ENCODE measurements around the gene RAC3.
A peak's percentile ranks its signal among the peaks of the same experiment; 100 is the strongest.

The RAC3 gene

GRCh38 chr17:82058230-82058854 lies 26.9 kb downstream of the RAC3 start:
- H3K4me1 Mint-ChIP-seq (ENCODE audit: low read depth) = peaks cover 4% of the 10 kb centered on the region
- no peak overlapping the region for H3K27ac Mint-ChIP-seq
- no peaks in the 10 kb centered on the region for H3K27me3 Mint-ChIP-seq
- H3K4me3 Mint-ChIP-seq = no peak overlapping the region
- H3K9me3 Mint-ChIP-seq (ENCODE audit: low read depth) = no peaks in the 10 kb centered on the region
- H3K36me3 Mint-ChIP-seq = no peaks in the 10 kb centered on the region

- Mint-ChIP-seq H3K27me3 (no peaks in the 10 kb centered on the region), H3K27ac (no peak overlapping the region), H3K4me1 (ENCODE audit: low read depth) (peaks cover under 1% of the 10 kb centered on the region), H3K4me3 (no peak overlapping the region), H3K9me3 (ENCODE audit: low read depth) (no peaks in the 10 kb centered on the region), H3K36me3 (no peaks in the 10 kb centered on the region)
Measured at GRCh38 chr17:82058855-82059249, 27.4 kb downstream of the RAC3 start.

- peaks cover 4% of the 10 kb centered on the region for H3K4me1 Mint-ChIP-seq (ENCODE audit: low read depth)
- H3K4me3 Mint-ChIP-seq = no peak overlapping the region
- H3K36me3 Mint-ChIP-seq = no peaks in the 10 kb centered on the region
- no peaks in the 10 kb centered on the region for H3K27me3 Mint-ChIP-seq
- H3K9me3 Mint-ChIP-seq (ENCODE audit: low read depth) = no peaks in the 10 kb centered on the region
- H3K27ac Mint-ChIP-seq = no peak overlapping the region
Measured at GRCh38 chr17:82059272-82060000, 28.0 kb downstream of the RAC3 start.

DNA sequence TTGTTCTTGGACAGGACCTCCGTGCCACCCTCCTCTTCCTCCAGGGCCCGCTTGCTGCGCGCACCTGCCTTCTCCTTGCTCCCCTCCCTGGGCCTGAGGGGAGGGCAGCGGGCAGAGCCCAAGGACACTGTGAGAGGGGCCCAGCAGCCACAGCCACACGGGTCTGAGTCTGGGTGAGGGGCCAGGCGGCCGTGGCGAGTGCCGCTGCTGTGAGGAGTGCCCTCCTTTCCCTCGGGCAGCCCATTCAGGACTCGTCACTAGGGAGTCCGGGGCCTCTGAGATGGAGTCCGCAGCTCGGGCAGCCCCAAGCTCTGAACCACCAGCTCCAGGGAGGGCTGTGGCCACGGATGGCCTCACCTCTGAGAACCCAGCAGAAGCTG lies 28.5 kb downstream of the RAC3 start:
- no peaks in the 10 kb centered on the region for H3K9me3 Mint-ChIP-seq (ENCODE audit: low read depth)
- H3K36me3 Mint-ChIP-seq = no peaks in the 10 kb centered on the region
- H3K27ac Mint-ChIP-seq = no peak overlapping the region
- peaks cover 4% of the 10 kb centered on the region for H3K4me1 Mint-ChIP-seq (ENCODE audit: low read depth)
- no peak overlapping the region for H3K4me3 Mint-ChIP-seq
- no peaks in the 10 kb centered on the region for H3K27me3 Mint-ChIP-seq

DNA sequence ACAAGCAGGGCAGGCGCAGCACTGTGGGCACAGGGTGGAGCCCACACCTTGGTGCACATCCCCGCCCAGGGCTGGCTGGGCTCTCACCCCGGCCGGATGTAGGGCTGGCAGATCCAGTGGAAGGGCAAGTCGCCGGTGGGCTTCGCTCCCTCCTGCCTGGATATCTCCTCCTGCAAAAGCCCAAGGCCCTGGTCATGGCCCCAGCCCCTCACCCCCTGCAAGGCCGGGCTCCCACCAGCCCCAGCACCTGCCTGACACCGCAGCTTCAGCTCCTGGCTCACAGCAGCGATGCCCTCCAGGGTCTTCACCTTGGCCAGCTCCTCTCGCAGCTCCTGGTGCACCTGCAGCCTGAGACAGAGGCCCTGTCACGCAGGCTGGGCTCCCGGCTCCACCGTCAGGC lies 29.1 kb downstream of the RAC3 start:
- Mint-ChIP-seq H3K4me1 (ENCODE audit: low read depth) (peaks cover 4% of the 10 kb centered on the region), H3K9me3 (ENCODE audit: low read depth) (no peaks in the 10 kb centered on the region), H3K36me3 (no peaks in the 10 kb centered on the region), H3K27me3 (no peaks in the 10 kb centered on the region), H3K27ac (peak overlapping the region; percentile 22), H3K4me3 (no peak overlapping the region)

- Mint-ChIP-seq H3K27me3 (no peaks in the 10 kb centered on the region), H3K4me3 (no peak overlapping the region), H3K27ac (no peak overlapping the region), H3K36me3 (no peaks in the 10 kb centered on the region), H3K9me3 (ENCODE audit: low read depth) (no peaks in the 10 kb centered on the region), H3K4me1 (ENCODE audit: low read depth) (peaks cover 4% of the 10 kb centered on the region)
Measured at GRCh38 chr17:82061047-82061925, 29.8 kb downstream of the RAC3 start.

- Mint-ChIP-seq H3K4me1 (ENCODE audit: low read depth) (peaks cover 8% of the 10 kb centered on the region), H3K4me3 (no peak overlapping the region), H3K9me3 (ENCODE audit: low read depth) (no peaks in the 10 kb centered on the region), H3K36me3 (no peaks in the 10 kb centered on the region), H3K27ac (peak overlapping the region; percentile 10), H3K27me3 (no peaks in the 10 kb centered on the region)
Measured at GRCh38 chr17:82062076-82062983, 30.9 kb downstream of the RAC3 start.

- H3K4me3 Mint-ChIP-seq = no peak overlapping the region
- no peaks in the 10 kb centered on the region for H3K36me3 Mint-ChIP-seq
- H3K27ac Mint-ChIP-seq = no peak overlapping the region
- H3K4me1 Mint-ChIP-seq (ENCODE audit: low read depth) = peaks cover 8% of the 10 kb centered on the region
- H3K9me3 Mint-ChIP-seq (ENCODE audit: low read depth) = no peaks in the 10 kb centered on the region
- H3K27me3 Mint-ChIP-seq = no peaks in the 10 kb centered on the region
Measured at GRCh38 chr17:82062984-82063368, 31.5 kb downstream of the RAC3 start.

GRCh38 chr17:82063424-82064415 lies 32.2 kb downstream of the RAC3 start:
- Mint-ChIP-seq H3K27me3 (no peaks in the 10 kb centered on the region), H3K36me3 (no peaks in the 10 kb centered on the region), H3K27ac (peak overlapping the region; percentile 58), H3K4me1 (ENCODE audit: low read depth) (peaks cover 8% of the 10 kb centered on the region), H3K9me3 (ENCODE audit: low read depth) (no peaks in the 10 kb centered on the region), H3K4me3 (peak overlapping the region; percentile 72)

DNA sequence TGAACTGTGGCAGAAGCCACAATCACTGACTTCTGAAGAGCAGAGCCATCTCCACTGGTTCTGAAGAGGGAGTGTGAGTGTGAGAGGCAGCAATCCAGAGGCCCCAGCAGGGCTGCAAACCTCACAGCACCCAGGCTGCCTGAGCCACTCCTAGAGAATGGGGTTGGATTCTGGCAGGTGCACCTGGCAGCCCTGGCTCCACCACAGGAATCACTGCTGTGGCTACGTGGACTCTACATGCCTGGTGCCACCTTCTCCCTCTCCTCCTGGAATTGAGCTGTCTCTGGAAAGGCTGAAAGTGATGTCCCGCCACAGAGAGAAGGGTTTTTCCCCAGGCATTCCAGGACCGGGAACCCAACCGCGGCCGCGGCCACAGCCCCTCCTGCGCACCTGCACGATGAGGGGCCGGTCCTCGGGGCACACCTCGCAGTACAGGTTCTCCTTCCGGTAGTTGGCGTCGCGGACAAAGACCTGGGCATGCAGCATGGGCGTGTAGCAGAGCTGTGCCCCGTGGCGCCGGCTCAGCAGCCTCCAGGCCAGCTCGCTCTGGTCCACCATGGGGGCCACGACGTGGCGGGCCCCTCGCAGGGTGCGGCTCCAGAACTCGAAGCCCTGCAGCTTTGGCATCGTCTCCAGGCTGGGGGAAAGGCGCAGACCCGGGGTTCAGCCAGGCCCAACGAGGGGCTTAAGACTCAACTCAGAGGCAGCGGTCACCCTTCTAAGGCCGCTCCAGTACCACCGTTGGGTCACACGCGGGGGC lies 33.1 kb downstream of the RAC3 start:
- peaks cover 8% of the 10 kb centered on the region for H3K4me1 Mint-ChIP-seq (ENCODE audit: low read depth)
- H3K27me3 Mint-ChIP-seq = no peaks in the 10 kb centered on the region
- H3K4me3 Mint-ChIP-seq = peak overlapping the region; percentile 72
- no peaks in the 10 kb centered on the region for H3K9me3 Mint-ChIP-seq (ENCODE audit: low read depth)
- H3K36me3 Mint-ChIP-seq = no peaks in the 10 kb centered on the region
- peak overlapping the region; percentile 58 for H3K27ac Mint-ChIP-seq

DNA sequence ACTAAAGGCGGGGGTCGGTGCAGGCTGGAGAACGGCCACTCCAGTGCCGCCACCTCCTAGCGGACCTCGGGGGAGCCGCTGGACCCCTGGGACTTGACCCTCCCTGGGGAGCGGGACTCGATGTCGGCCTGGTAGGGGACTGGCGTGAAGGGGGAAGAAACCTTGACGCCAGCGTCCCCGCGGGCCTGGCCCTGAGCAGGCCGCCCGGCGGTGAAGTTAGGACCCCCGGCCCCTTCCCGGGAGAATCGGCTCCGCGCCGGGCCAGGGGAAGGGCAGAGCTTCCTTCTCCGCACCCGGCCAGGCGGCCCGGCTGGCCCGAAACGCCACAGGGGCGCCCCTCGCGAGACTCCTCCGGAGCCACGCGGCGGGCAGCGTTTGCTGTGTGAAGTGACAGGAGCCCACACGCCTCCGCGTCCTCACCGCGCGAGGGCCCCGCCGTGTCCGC lies 33.7 kb downstream of the RAC3 start:
- Mint-ChIP-seq H3K9me3 (ENCODE audit: low read depth) (no peaks in the 10 kb centered on the region), H3K4me3 (peak overlapping the region; percentile 72), H3K27me3 (no peaks in the 10 kb centered on the region), H3K4me1 (ENCODE audit: low read depth) (peaks cover 8% of the 10 kb centered on the region), H3K27ac (peak overlapping the region; percentile 58), H3K36me3 (no peaks in the 10 kb centered on the region)

DNA sequence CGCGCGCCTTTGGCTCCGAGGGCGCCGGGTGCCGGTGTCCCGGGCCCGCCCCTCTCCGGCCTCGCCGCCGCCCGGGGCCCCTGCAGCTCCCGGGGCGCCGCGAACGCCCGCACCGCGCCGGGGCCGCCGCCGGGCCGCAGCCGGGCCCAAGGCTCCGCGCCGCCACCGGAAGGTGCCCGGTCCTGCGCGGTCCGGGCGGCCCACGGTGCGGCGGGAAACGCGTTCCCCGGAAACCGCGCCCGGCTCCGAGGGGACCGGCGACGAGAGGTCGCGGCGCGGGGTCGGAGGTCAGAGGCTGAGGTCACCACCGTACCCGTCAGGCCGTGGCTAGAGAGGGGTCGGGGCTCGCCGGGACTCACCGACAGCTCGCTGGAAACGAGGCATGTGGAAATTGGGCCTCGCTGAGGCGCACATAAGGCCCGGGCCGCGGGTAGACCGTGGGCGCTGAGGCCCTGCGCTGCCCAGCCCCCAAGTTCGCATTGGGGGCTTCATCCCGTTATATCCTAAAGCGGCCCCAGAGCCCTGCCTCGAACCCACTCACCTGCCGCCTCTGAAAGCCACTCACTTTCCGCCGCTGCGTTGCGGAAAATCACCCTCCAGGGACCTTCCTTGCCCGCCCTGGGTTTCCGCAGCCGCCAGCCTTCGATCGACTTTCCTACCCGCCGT lies 34.3 kb downstream of the RAC3 start, which contains the start of gene DUS1L:
Gene DUS1L (minus strand): TSS at position 167 of the 666 bp plus-strand sequence. CDS start 745 bp downstream, outside the sequence.
- Mint-ChIP-seq H3K9me3 (ENCODE audit: low read depth) (no peaks in the 10 kb centered on the region), H3K36me3 (no peaks in the 10 kb centered on the region), H3K4me1 (ENCODE audit: low read depth) (peaks cover 8% of the 10 kb centered on the region), H3K27me3 (no peaks in the 10 kb centered on the region), H3K27ac (peak within 1 kb of the TSS; percentile 88), H3K4me3 (peak within 1 kb of the TSS; percentile 87)

All from activated naive CD8-positive, alpha-beta T cell (primary cell).